Small intestine (tissue), 7 donors: Measurements from ENCODE around the gene DPM3. TPM values are rescaled to one million over a fixed set of nuclear protein-coding genes. Genes with fewer than 3 reads are reported as not detected.
"Not testable (repeated sequence)": the region's sequence is repeated elsewhere in the genome, so short reads cannot be mapped to it uniquely, and the experiment has no call there.

Experiments
- DNase-seq, 2 donors: peaks; one replicate each; pipeline versions ENCODE4 v3.0.0 to v3.0.0-alpha.2; 2013
- FAIRE-seq: peaks from 2 replicates; lab custom pipeline; 2012; peaks lifted over from hg19 to GRCh38; lab: Jason Lieb, UNC
- H3K27ac ChIP-seq, 3 donors: one replicate each; pipeline ENCODE4 v1.5.1; 2013; ENCODE audit warnings: low read length in 2 of 3, mild to moderate bottlenecking in 2 of 3, control low read depth in 1 of 3, inconsistent platforms in 1 of 3, low read depth in 1 of 3, moderate library complexity in 1 of 3
- H3K27me3 ChIP-seq, 3 donors: one replicate each; pipeline ENCODE4 v1.6.1; 2013; ENCODE audit warnings: low read length in 3 of 3, inconsistent platforms in 1 of 3; ENCODE audit not compliant: control insufficient read depth in 3 of 3, insufficient read depth in 3 of 3
- H3K36me3 ChIP-seq, 3 donors: one replicate each; pipeline ENCODE4 v1.6.1; 2013; ENCODE audit warnings: low read length in 3 of 3, inconsistent platforms in 1 of 3, low read depth in 1 of 3, mild to moderate bottlenecking in 1 of 3, moderate library complexity in 1 of 3; ENCODE audit not compliant: control insufficient read depth in 3 of 3, insufficient read depth in 2 of 3
- H3K4me1 ChIP-seq, 3 donors: one replicate each; pipeline ENCODE4 v1.6.1; 2013; ENCODE audit warnings: low read length in 2 of 3, inconsistent platforms in 1 of 3, low read depth in 1 of 3, mild to moderate bottlenecking in 1 of 3, moderate library complexity in 1 of 3; ENCODE audit not compliant: control insufficient read depth in 3 of 3, insufficient read depth in 2 of 3
- H3K4me3 ChIP-seq, 3 donors: one replicate each; pipeline ENCODE4 v1.5.1; 2013; ENCODE audit warnings: low read length in 3 of 3, control low read depth in 1 of 3, inconsistent platforms in 1 of 3, low read depth in 1 of 3, mild to moderate bottlenecking in 1 of 3, moderate library complexity in 1 of 3
- H3K9me3 ChIP-seq, 2 donors: one replicate each; pipeline ENCODE4 v1.6.1; 2013; ENCODE audit warnings: low read depth in 1 of 2, low read length in 1 of 2; ENCODE audit not compliant: control insufficient read depth in 2 of 2, insufficient read depth in 1 of 2
- WGBS, 3 donors: extraction: QIAGEN DNeasy Blood & Tissue Kit; methylation state at CpG; one replicate each; pipeline ENCODE4 v1.1.7; 2013; 5-methylcytosine and 5-hydroxymethylcytosine counted together
- polyA plus RNA-seq, 4 donors: library from polyadenylated mRNA; stranded (reverse) in 3 of 4; unstranded in 1 of 4; fragments of 200-250 nt in 3 of 4; fragments of 120-200 nt in 1 of 4; gene quantifications; one replicate each; pipeline versions ENCODE4 v1.2.1 to v1.2.3, GENCODE V29; 2013
- donor health status: healthy with polysubstance abuse.
- donor health status: control.
- donor health status: control.
- donor health status: Bipolar disorder and iron deficiency.
- donor health status: healthy.

DPM3 gene
- polyA plus RNA-seq, 4 donors, result 68.5 to 306 (median 238) TPM

- not testable (repeated sequence) for DNase-seq, H3K36me3 ChIP-seq, FAIRE-seq, H3K27me3 ChIP-seq, H3K9me3 ChIP-seq, H3K27ac ChIP-seq, H3K4me3 ChIP-seq, H3K4me1 ChIP-seq
- 94 to 100% (median 97%) methylated on average over 6 of the region's 6 CpGs for WGBS, 3 donors
Measured at GRCh38 chr1:155162631-155163030, 22.3 kb upstream of the DPM3 start.

- DNase-seq, result no peak
- FAIRE-seq, result no peak
- H3K36me3 ChIP-seq, result no peaks in the 10 kb centered on the region
- H3K9me3 ChIP-seq, result no peaks in the 10 kb centered on the region
- H3K4me1 ChIP-seq, result no peaks in the 10 kb centered on the region
- no peak overlapping the region for H3K4me3 ChIP-seq
- WGBS, 3 donors, result 74 to 81% (median 80%) methylated on average over 8 of the region's 8 CpGs
- no peaks in the 10 kb centered on the region for H3K27me3 ChIP-seq
- no peak overlapping the region for H3K27ac ChIP-seq
Measured at GRCh38 chr1:155160128-155160527, 19.8 kb upstream of the DPM3 start.

- Histone ChIP-seq H3K4me1 (no peaks in the 10 kb centered on the region), H3K9me3 (no peaks in the 10 kb centered on the region), H3K4me3 (no peak overlapping the region), H3K27ac (no peak overlapping the region), H3K36me3 (no peaks in the 10 kb centered on the region), H3K27me3 (no peaks in the 10 kb centered on the region)
- no peak for FAIRE-seq
- 71 to 90% (median 76%) methylated on average over 1 of the region's 1 CpG for WGBS, 3 donors
- no peak for DNase-seq
Measured at GRCh38 chr1:155158991-155159390, 18.7 kb upstream of the DPM3 start.

GRCh38 chr1:155155996-155156643 is 15.8 kb upstream of the DPM3 start:
- not testable (repeated sequence) for H3K4me3 ChIP-seq, DNase-seq, H3K27ac ChIP-seq, FAIRE-seq, H3K27me3 ChIP-seq, H3K9me3 ChIP-seq, H3K36me3 ChIP-seq, H3K4me1 ChIP-seq
- 66 to 75% (median 70%) methylated on average over 3 of the region's 3 CpGs for WGBS, 3 donors

DNA sequence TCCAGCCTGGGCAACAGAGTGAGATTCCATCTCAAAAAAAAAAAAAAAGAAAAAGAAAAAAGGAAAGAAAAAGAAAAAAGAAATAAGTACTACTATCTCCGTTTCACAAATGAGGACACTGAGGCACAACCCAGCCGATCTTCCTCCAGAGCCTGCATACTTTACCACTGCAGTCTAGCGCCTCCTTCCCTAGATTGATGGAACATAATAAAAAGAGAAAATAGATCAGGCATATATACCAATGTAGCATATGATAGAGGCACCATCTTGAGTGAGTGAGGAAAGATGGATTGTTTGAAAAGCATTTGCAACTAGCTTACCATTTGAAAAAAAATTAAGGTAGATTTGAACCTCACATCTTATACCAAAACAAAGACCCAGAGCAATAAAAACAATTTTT is 5.2 kb upstream of the DPM3 start:
- H3K27ac ChIP-seq, result no peak overlapping the region
- WGBS, 3 donors, result 69 to 87% (median 79%) methylated on average over 3 of the region's 3 CpGs
- H3K27me3 ChIP-seq, result no peaks in the 10 kb centered on the region
- DNase-seq (no peak), FAIRE-seq (no peak)
- H3K4me1 ChIP-seq, result peaks cover 0 to 3% (median 0%) of the 10 kb centered on the region in 3 donors
- H3K9me3 ChIP-seq, result no peaks in the 10 kb centered on the region
- H3K36me3 ChIP-seq, result no peaks in the 10 kb centered on the region
- H3K4me3 ChIP-seq, result no peak overlapping the region

- Histone ChIP-seq H3K36me3 (peaks cover 0 to 21% (median 0%) of the 10 kb centered on the region in 3 donors), H3K27ac (no peak overlapping the region), H3K4me3 (no peak overlapping the region), H3K4me1 (peaks cover 3 to 18% (median 6%) of the 10 kb centered on the region in 3 donors), H3K9me3 (no peaks in the 10 kb centered on the region), H3K27me3 (no peaks in the 10 kb centered on the region)
- FAIRE-seq (no peak), DNase-seq (no peak)
- 78 to 84% (median 81%) methylated on average over 7 of the region's 7 CpGs for WGBS, 3 donors
Measured at GRCh38 chr1:155141749-155142148, 1.4 kb upstream of the DPM3 start.

DNA sequence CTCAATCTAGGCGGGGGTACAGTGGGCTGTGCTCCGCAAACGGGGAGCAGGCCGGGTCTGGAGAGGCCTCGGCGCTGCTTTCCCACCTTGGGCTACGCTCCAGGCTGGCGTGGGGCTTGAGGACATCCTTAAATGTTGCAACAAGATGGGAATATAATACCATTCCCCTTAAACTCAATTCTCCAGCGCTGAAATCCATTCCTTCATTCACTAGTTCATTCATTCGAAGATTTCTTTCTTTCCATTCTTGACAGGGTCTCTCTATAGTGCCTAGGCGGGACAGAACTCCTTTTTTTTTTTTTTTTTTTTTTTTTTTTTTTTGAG is 261 bp upstream of the DPM3 start:
- FAIRE-seq (no peak), DNase-seq (no peak)
- no peaks in the 10 kb centered on the region for H3K27me3 ChIP-seq
- H3K4me1 ChIP-seq, result peaks cover 4 to 20% (median 7%) of the 10 kb centered on the region in 3 donors
- H3K27ac ChIP-seq, result peak overlapping the region in 1 of 3 donors; percentile 96
- peak overlapping the region in 2 of 3 donors; percentile 52 to 73 for H3K4me3 ChIP-seq
- H3K36me3 ChIP-seq, result peaks cover 0 to 22% (median 0%) of the 10 kb centered on the region in 3 donors
- WGBS, 3 donors, result 3 to 7% (median 3%) methylated on average over 11 of the region's 11 CpGs
- H3K9me3 ChIP-seq, result no peaks in the 10 kb centered on the region

DNA sequence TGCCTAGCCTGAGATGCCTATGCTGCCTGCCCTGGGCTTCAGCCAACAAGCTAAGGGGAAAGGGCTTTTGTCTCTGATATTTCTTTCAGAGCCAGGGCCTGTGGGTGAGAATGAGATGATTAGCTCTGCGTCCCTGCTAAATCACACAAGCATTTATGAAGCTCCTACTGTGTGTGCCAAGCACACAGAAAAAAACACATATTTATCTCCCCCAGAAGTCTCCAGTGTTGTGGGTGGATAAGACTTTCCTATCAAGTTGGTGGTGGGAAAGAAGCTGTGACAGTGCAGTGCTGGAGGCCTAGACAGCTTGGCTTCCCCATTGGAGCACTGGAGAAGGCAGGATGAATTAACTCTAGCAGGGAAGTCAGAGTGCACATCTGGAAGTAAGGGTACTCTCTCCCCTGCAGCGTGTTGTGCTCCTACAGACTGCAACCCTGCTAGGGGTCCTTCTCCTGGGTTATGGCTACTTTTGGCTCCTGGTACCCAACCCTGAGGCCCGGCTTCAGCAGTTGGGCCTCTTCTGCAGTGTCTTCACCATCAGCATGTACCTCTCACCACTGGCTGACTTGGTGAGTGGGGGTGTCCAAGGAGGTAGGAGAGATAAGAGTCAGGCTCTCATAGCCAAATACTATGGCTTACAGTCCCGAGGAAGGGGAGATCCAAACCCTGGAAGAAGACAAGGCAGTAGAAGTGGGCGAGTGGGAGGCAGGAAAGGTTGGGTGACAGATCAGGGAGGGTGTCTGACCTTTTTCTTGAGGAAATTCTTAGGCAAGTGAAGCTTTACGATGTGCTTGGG is 3.0 kb downstream of the DPM3 start:
- DNase-seq, result peak in 1 of 2 donors; percentile 4
- H3K27me3 ChIP-seq, result no peaks in the 10 kb centered on the region
- no peak for FAIRE-seq
- no peaks in the 10 kb centered on the region for H3K9me3 ChIP-seq
- H3K27ac ChIP-seq, result peak overlapping the region; percentile 81 to 99 (median 88)
- 76 to 86% (median 85%) methylated on average over 6 of the region's 6 CpGs for WGBS, 3 donors
- H3K36me3 ChIP-seq, result peaks cover 0 to 49% (median 3%) of the 10 kb centered on the region in 3 donors
- peaks cover 4 to 42% (median 7%) of the 10 kb centered on the region in 3 donors for H3K4me1 ChIP-seq
- H3K4me3 ChIP-seq, result peak overlapping the region in 2 of 3 donors; percentile 61 to 67
